Fibroblast of peridontal ligament (primary cell): Measurements from ENCODE around the gene PFKL.
"Not testable (repeated sequence)": the region's sequence is repeated elsewhere in the genome, so short reads cannot be mapped to it uniquely, and the experiment has no call there.

ENCODE experiments used
- DNase-seq: peaks from one replicate; pipeline ENCODE4 v3.0.0-alpha.2; 2010; ENCODE audit errors: extremely low read depth

PFKL gene

GRCh38 chr21:44327603-44327974, 27.7 kb downstream of the PFKL start:
- DNase-seq = no peak

GRCh38 chr21:44328242-44328895, 28.5 kb downstream of the PFKL start:
- no peak for DNase-seq

DNA sequence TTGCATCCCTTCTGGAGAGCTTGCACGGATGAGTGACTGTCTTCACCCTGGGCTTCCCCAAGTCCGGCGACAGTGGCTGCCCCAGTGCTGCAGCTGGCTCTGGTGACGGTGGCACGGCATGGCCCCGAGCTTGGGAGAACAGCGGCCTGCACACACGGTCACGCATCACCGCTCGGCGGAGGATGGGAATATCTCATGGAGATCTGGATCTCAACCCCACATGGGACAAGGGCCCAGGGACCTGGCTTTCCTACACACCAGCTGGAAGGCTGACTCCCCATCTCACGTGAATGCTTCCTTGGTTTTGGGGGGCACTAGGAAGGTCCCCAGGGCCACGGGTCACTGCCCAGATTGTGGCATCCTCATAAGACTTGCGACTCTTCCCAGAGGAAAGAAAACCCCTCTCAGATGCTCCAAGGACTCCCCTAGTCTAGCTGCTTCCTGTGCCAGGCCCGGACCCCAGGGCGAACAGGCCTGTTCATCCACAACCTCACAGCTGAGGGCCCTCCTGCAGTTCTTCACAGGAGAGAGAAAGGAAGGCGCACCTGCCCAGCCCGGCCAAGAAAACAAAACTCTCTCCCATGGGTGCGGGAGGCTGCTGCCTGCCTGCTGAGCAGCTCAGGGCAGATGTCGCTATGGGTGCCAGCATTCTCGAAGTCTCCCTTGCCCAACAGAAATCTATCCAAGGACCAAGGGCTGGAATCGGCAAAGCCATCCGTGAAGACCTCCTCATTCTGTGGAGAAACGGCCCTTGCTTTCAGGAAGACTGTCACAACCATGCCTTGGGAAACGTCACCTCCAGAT, 29.4 kb downstream of the PFKL start:
- DNase-seq = no peak

DNA sequence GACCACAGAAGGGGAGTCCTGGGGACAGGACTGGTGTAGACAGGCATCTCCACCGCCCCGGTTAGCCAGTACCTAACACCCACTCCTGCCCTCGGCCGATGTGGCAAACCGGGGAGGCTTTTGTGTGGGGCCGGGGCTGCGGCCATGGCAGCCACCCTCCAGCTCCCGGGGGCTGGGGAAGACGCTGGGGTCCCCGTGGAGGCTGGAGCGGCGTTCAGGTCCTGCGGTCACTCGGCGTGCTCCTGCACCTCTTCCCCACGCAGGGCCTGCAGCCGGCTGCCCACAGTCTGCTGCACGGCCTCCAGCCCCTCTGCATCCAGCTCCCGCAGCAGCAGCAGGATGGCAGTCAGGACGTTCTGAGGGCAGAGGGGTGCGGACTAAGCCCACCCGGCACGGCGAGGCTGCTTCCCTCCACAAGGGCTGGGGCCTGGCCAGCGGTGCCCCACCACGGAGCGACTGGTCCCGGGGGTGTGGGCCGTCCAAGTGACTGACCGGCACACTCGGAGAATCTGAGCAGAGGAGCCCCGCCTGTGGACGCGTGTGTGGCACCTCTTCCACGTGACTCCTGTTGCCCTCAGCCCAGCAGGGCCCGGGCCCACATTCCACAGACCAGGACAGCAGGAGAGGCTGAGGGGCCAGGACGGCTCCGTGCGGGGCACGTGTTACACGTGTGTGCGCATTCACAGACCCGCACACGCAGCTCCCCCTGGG, 30.3 kb downstream of the PFKL start:
- no peak for DNase-seq

DNA sequence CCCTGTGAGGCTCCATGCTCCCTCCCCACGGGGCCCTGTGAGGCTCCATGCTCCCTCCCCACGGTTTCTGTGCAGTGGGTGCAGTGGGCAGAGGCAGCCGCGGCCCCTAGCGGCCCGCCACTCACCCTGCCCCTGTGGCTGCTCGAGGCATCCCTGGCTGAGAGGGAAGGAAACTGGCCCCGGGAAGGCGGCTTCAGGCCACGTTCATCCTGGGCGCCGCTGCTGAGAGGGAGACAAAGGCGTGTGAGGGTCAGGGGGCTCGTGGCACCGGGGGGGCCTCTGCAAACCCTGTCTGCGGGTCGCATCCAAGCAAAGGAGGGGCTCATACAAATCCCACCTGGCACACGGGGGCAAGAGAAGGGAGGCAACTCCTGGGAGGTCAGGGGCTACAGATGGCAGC, 30.8 kb downstream of the PFKL start:
- DNase-seq = no peak

DNA sequence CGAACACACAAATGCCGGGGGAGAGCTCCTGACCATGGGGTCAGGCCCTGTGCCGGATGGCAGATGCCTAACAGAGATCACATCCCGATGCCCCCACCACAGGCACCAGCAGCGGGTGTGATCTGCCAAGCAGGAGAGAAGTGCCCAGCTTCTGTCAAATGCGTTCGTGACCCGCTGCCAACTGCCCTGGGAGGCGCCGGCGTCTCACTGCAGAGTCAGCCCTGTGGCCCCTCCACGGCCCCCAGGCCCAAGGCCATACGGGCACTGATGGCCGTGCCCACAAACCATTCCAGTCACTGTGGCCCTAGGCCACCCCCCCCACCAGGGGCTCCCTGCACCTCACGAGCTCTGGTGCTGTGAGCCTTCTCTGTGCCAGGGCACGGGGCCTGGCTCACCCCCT, 31.4 kb downstream of the PFKL start:
- DNase-seq = no peak

- no peak for DNase-seq
Measured at GRCh38 chr21:44331650-44332307, 31.9 kb downstream of the PFKL start.

- DNase-seq = no peak
Measured at GRCh38 chr21:44332383-44332782, 32.5 kb downstream of the PFKL start.

DNA sequence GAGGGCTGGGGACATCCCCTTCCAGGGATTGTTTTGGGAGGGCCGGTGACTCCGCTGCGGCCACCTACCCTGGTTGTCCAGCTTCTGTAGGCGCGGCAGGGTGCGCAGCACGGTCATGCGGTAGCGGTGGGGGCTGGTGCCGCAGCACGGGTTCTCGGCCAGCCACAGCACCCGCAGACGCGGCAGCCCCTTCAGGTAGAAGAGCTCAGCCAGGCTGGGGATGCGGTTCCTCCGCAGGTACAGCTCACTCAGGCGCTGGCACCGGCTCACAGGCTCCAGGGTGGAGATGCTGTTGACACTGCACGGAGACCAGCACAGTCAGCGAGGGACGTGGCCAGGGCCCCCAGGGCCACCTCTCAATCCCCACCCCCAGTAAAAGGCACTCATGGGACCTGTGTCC, 33.1 kb downstream of the PFKL start:
- no peak for DNase-seq

GRCh38 chr21:44333509-44334328, 33.9 kb downstream of the PFKL start:
- no peak for DNase-seq

DNA sequence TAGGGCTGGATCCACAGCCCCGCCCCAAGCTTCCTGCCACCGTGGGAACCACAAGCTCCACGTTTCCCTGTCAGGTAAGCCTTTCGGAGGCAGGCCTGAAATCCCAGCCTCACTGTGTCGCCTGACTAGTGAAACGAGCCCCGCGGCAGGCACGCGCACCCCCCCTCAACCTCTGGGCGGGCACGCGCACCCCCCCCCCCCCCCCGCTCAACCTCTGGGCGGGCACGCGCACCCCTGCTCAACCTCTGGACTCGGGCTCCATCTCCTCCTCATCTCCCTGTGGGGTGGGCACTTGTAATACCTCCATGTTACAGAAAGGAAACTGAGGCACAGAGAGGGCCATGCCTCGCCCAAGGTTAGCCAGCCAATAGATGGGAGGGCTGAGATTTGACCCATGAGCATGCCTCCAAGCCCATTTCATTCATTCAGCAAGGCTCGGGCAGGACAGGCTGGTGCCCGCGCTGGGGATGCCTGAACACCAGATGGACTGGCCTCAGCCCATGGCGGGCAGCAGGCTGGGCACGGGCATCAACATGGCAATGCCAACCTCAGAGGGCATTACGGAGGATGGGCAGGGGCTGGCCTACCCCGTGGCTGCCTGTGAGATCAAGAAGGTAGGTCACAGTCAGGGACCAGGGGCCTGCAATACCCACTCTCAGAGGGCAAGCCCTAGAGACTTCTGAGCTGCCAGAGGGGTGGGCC, 34.6 kb downstream of the PFKL start:
- no peak for DNase-seq

DNA sequence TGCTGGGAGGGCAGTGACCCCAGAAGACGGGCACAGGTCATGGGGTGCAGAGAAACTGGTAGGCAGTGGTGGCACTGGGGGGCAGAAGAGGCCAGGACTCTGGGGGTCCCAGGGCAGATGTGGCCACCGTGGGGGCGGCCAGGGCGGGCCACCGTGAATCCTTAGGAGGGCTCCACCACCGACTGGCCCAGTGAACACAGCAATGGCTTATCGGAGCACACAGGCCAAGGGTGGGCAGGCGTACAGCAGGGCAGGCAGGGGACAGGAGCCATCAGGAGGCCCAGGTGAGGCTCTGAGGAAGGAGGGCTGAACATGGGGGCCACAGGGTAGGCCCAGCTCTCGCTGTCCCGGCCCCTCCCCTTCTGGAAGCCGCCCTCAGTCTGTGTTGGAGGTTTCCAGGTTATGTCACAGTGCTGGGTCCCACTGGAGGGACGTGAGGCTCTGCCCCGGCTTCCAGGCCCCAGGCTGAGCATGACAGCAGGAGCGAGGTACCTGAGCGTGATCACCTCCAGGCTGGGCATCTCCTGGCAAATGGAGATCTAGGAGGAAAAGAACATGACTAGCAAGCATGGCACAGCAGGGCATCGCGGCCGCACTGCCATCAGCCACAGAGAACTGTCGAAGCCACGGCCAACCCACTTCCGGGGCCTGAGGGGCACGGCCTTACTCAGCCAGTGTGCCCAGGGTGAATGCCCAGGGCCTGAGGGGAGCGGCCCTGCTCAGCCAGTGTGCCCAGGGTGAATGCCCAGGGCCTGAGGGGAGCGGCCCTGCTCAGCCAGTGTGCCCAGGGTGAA, 35.6 kb downstream of the PFKL start:
- no peak for DNase-seq

- DNase-seq = peak; percentile 39
Measured at GRCh38 chr21:44337449-44337848, 37.6 kb downstream of the PFKL start.

DNA sequence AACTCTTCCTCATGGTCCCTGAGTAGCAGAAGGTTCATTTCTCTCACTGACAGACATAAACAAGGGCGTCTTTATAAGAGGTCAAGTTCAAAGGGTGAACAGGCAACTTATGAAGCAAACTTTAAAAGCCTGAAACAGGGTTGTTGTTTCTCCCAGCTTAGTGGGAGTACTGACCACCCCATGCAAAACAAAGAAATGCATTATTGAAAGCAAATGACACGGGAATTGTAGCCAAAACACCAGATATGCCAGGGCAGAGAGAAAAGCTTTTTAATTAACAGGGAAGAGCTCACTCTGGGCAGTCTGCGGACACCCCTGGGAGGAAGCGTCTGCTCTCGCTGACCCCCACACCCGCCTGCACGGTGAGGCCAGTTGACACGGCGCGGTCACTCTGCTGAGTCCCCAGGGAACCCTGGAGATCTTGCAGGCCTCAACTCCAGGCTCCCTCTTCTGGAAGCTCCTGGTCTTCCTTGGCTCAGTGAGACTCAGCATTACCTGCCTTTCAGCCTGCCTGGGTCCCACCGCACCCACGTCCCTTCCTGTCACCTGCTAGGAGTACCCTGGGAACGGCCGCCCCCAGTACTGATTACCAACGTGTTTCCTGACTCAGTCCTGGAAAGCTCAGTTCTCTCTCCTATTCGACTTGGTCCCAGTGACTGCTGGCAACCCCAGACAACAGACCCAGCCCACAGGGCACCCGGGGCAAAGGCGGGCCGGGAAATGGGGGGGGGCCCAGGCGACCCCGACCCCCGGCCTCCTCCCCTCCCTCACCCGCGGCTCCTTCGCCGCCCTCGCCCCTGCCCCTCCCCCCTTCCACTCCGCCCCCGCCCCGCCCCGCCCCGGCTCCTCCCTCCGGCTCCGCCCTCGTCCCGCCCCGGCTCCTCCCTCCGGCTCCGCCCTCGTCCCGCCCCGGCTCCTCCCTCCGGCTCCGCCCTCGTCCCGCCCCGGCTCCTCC, 38.4 kb downstream of the PFKL start:
- peak; percentile 45 for DNase-seq

DNA sequence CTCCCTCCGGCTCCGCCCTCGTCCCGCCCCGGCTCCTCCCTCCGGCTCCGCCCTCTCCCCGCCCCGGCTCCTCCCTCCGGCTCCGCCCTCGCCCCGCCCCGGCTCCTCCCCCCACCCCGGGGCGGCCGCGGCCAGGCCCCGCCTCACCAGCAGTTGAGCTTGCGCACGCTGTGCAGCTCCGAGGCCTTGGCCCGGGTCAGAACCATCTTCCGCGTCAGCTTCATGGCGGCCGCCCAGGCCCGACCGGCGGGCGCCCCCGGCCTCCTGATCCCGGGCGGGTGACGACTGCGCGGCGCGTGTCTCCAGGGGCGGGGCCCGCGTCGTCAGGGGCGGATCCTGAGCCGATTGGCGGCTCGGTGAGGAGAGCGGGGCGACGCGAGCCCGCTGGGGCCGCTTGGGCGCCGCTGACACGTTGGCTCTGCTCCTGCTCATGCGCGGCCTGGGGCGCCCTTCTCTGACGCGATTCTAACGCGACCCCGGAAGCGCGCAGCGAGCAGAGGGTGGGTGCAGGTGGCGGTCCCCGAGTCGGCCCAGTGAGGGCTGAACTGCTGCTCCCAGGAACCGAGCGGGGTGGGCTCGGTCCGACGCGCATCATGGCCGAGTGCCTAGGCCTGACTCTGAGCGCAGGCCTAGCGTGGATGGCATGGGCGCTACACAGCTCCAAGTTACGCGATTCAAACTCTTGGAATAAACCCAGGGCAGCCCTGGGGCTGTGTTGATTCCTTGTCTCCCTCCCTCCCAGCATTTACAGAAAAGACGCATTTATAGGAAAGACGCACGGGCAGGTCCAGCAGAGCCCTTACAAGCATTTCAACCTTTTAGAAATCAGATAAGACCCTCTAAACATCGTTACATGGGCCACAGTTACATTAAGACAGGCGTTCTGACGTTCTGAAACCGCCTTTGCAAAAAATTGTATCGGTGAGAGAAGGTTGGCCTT, 39.4 kb downstream of the PFKL start, which contains the start of gene CFAP410:
Gene CFAP410, minus strand, starts transcription at position 420 of the 940 bp plus-strand sequence. Its CDS starts 196 bp downstream, at position 224.
- peak; percentile 91 for DNase-seq

DNA sequence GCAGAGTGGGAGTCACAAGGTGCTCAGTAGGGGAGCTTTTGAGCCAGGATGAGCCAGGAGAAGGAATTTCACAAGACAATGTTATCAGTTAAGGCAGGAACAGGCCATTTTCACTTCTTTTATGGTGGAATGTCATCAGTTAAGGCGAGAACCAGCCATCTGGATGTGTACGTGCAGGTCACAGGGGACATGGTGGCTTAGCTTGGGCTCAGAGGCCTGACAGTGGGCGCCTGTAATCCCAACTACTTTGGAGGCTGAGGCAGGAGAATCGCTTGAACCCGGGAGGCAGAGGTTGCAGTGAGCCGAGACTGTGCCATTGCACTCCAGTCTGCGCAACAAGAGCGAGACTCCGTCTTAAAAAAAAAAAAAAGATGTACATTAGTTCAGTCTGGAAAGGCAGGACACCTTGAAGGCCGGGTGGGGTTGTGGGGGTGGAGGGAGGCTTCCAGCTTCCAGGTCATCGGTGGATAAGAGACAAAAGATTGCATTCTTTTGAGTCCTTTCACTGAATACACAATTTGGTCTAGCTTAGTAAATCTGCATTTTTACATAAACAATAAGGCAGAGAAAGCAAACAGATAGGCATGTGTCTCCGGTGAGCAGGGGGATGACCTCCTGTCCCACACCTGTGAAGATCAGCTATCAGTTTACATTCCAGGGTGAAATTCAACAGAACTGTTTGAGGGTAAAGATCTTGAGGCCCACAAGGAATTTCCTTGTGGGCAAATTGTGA, 42.0 kb downstream of the PFKL start:
- not testable (repeated sequence) for DNase-seq

GRCh38 chr21:44342981-44343380, 43.1 kb downstream of the PFKL start:
- not testable (repeated sequence) for DNase-seq
